Naive B cell (primary cell): ENCODE measurements around the gene FDX1. TPM values are rescaled to one million over a fixed set of nuclear protein-coding genes. Genes with fewer than 3 reads are reported as not detected.

Source experiments
- ATAC-seq, 2 donors: fragments of 150-1000 bp; cut with Tn5 transposase; 2 replicates each; pipeline ENCODE4 v1.10.0; 2021; ENCODE audit warnings: low read depth in 2 of 2, mild to moderate bottlenecking in 2 of 2, moderate library complexity in 2 of 2
- DNase-seq: peaks from one replicate; pipeline ENCODE4 v3.0.0; 2022
- H3K27ac Mint-ChIP-seq, 6 donors: one replicate each; pipeline ENCODE4 v1.8.0; 2020 to 2022; ENCODE audit warnings: mild to moderate bottlenecking in 6 of 6, mixed read lengths in 6 of 6, moderate library complexity in 5 of 6, inconsistent platforms in 2 of 6
- H3K27me3 Mint-ChIP-seq, 3 donors: one replicate each; pipeline ENCODE4 v1.8.0; 2021 to 2022; ENCODE audit warnings: mixed read lengths in 3 of 3, mild to moderate bottlenecking in 1 of 3
- H3K36me3 Mint-ChIP-seq, 2 donors: one replicate each; pipeline ENCODE4 v1.8.0; 2020 to 2022; ENCODE audit warnings: mixed read lengths in 2 of 2, inconsistent platforms in 1 of 2, mild to moderate bottlenecking in 1 of 2
- H3K4me1 Mint-ChIP-seq, 3 donors: one replicate each; pipeline ENCODE4 v1.8.0; 2020 to 2022; ENCODE audit warnings: mixed read lengths in 3 of 3, inconsistent platforms in 1 of 3, mild to moderate bottlenecking in 1 of 3, moderate library complexity in 1 of 3
- H3K4me3 Mint-ChIP-seq, 8 donors: one replicate each; pipeline ENCODE4 v1.8.0; 2020 to 2022; ENCODE audit warnings: mild to moderate bottlenecking in 8 of 8, mixed read lengths in 8 of 8, moderate library complexity in 8 of 8, inconsistent platforms in 2 of 8
- H3K9me3 Mint-ChIP-seq, 7 donors: one replicate each; pipeline ENCODE4 v1.8.0; 2020 to 2022; ENCODE audit warnings: mixed read lengths in 7 of 7, mild to moderate bottlenecking in 5 of 7, inconsistent platforms in 2 of 7, moderate library complexity in 1 of 7
- polyA plus RNA-seq, 6 donors: library from polyadenylated mRNA; unstranded; fragments of 300-500 nt; fragmentation: Illumina TruSeq; gene quantifications; one replicate each; pipeline ENCODE4 v1.2.3, GENCODE V29; 2021; ENCODE audit warnings: low read depth in 6 of 6

Gene FDX1
- polyA plus RNA-seq, 6 donors from 2014 or later, result 15.2 to 19.6 (median 16.7) TPM

GRCh38 chr11:110512026-110512425, 82.3 kb downstream of the FDX1 start:
- H3K4me3 Mint-ChIP-seq, result no peak overlapping the region
- no peaks in the 10 kb centered on the region for H3K4me1 Mint-ChIP-seq
- H3K36me3 Mint-ChIP-seq, result peaks cover 0 to 5% of the 10 kb centered on the region in 2 donors
- DNase-seq (no peak), ATAC-seq (no peak)
- no peak overlapping the region for H3K27ac Mint-ChIP-seq
- peaks cover 7 to 37% (median 12%) of the 10 kb centered on the region in 3 donors for H3K27me3 Mint-ChIP-seq
- H3K9me3 Mint-ChIP-seq, result peaks cover 0 to 3% (median 0%) of the 10 kb centered on the region in 7 donors

GRCh38 chr11:110513259-110513801, 83.6 kb downstream of the FDX1 start:
- H3K9me3 Mint-ChIP-seq, result peaks cover 0 to 16% (median 10%) of the 10 kb centered on the region in 7 donors
- peaks cover 5 to 37% (median 7%) of the 10 kb centered on the region in 3 donors for H3K27me3 Mint-ChIP-seq
- peaks cover 4 to 5% of the 10 kb centered on the region in 2 donors for H3K36me3 Mint-ChIP-seq
- DNase-seq, result no peak
- no peaks in the 10 kb centered on the region for H3K4me1 Mint-ChIP-seq
- H3K27ac Mint-ChIP-seq, result peak overlapping the region in 2 of 6 donors; percentile 19 to 75
- no peak for ATAC-seq
- H3K4me3 Mint-ChIP-seq, result no peak overlapping the region

GRCh38 chr11:110513846-110514437, 84.2 kb downstream of the FDX1 start:
- DNase-seq, result no peak
- Mint-ChIP-seq H3K27me3 (peaks cover 5 to 37% (median 7%) of the 10 kb centered on the region in 3 donors), H3K36me3 (peaks cover 5 to 8% of the 10 kb centered on the region in 2 donors), H3K9me3 (peaks cover 0 to 22% (median 15%) of the 10 kb centered on the region in 7 donors), H3K4me1 (no peaks in the 10 kb centered on the region), H3K4me3 (no peak overlapping the region), H3K27ac (peak overlapping the region in 1 of 6 donors; percentile 42)
- no peak for ATAC-seq

Other genes starting within 250 kb of the FDX1 start
- gene RDX, start 133.3 kb upstream of the FDX1 start, polyA plus RNA-seq, result 10 to 100 TPM in 3 of 6 donors, 1 to 10 TPM in 3; 4.1 to 13.7 (median 8.9) TPM